ENCODE data around the gene PPAT. TPM values are rescaled to one million over a fixed set of nuclear protein-coding genes. Genes with fewer than 3 reads are reported as not detected.

Gene PPAT
- total RNA-seq, 1 experiment from 2014 or later: 38.3 TPM

DNA sequence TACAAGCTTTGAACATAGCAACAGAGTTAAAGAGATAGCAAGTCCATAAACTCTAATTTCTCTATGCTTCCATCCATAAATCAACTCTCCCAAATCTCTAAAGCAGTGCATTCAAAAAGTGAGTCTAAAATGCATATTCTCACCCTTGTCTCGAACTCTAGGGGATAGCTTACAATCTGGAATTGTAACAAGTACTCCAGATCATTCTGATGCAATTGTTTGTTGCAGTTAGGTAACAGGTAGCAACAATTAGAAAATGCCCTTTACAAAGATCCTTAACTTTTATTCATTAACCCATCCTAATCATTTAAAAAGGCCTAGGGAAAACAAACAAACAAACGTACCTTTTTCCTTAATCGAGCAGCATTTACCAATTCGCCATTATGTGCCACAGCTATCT, 29.3 kb downstream of the PPAT start:
- intact Hi-C loops (cut with micrococcal nuclease; ENCODE audit: unreplicated experiment) (no loop called here), in situ Hi-C loops (cut with HindIII; ENCODE audit: low pct_unique_long_range_greater_than_20kb, low sequenced_read_pairs) (no loop called here)
- CTCF ChIA-PET: no interaction called here
- no peak for TF ChIP-seq TCF7L2 (IDR thresholded peaks at IDR 0.05; ENCODE audit: low read depth, low read length)
- TF ChIP-seq, protein P1, sequence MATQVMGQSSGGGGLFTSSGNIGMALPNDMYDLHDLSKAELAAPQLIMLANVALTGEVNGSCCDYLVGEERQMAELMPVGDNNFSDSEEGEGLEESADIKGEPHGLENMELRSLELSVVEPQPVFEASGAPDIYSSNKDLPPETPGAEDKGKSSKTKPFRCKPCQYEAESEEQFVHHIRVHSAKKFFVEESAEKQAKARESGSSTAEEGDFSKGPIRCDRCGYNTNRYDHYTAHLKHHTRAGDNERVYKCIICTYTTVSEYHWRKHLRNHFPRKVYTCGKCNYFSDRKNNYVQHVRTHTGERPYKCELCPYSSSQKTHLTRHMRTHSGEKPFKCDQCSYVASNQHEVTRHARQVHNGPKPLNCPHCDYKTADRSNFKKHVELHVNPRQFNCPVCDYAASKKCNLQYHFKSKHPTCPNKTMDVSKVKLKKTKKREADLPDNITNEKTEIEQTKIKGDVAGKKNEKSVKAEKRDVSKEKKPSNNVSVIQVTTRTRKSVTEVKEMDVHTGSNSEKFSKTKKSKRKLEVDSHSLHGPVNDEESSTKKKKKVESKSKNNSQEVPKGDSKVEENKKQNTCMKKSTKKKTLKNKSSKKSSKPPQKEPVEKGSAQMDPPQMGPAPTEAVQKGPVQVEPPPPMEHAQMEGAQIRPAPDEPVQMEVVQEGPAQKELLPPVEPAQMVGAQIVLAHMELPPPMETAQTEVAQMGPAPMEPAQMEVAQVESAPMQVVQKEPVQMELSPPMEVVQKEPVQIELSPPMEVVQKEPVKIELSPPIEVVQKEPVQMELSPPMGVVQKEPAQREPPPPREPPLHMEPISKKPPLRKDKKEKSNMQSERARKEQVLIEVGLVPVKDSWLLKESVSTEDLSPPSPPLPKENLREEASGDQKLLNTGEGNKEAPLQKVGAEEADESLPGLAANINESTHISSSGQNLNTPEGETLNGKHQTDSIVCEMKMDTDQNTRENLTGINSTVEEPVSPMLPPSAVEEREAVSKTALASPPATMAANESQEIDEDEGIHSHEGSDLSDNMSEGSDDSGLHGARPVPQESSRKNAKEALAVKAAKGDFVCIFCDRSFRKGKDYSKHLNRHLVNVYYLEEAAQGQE (IDR thresholded peaks at IDR 0.05; ENCODE audit: insufficient read depth in 1 of 2, low read depth in 2 of 2, low read length in 1 of 2): no peak
- no peak for TF ChIP-seq CTCF (IDR thresholded peaks at IDR 0.05)
- TF ChIP-seq POLR2AphosphoS5 (IDR thresholded peaks at IDR 0.05; ENCODE audit: low read depth, low read length): no peak
- TF ChIP-seq SIN3A (IDR thresholded peaks at IDR 0.05; ENCODE audit: borderline replicate concordance, insufficient read depth, low read depth, low read length): no peak
- H3K27me3 ChIP-seq (ENCODE audit: control insufficient read depth, insufficient read depth, low read length): no peaks in the 10 kb centered on the region
- POLR2A ChIA-PET: no interaction called here
- no TSS peak for BruUV-seq (replicated peaks)
- H3K9me3 ChIP-seq (ENCODE audit: control insufficient read depth, insufficient read depth, low read depth, low read length): no peaks in the 10 kb centered on the region
- H3K4me1 ChIP-seq (ENCODE audit: control insufficient read depth, insufficient read depth, low read length): peaks cover 9% of the 10 kb centered on the region
- DNase-seq (ENCODE audit: low read depth, low spot score) (no peak), ATAC-seq (no peak)
- no peak overlapping the region for H3K4me3 ChIP-seq (ENCODE audit: low read depth in 2 of 2, low read length in 2 of 2)
- H3K36me3 ChIP-seq (ENCODE audit: control insufficient read depth, insufficient read depth, low read length): peaks cover 20% of the 10 kb centered on the region; the same call in 1 of the 2 replicates
- no peak overlapping the region for H3K27ac ChIP-seq (ENCODE audit: low read length)

DNA sequence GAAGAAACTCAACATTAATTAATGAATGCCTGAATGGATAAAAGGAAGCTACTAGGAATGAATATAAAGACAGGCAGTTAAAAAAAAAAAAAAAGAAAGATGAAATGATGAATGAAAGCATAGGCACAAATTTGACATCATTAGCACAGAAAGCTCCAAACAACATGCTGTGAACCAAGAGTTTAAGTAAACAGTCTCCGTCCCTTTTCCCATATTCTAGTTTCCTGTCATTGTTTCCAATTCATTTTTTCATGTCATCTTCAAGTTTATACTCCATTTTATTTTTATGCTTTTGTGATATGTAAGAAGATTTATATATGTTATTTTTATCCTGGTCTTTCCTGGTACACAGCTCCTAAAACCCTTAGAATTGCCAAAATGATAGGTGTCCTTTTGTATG, 30.4 kb downstream of the PPAT start:
- Histone ChIP-seq H3K36me3 (ENCODE audit: control insufficient read depth, insufficient read depth, low read length) (peaks cover 26% of the 10 kb centered on the region; the same call in 1 of the 2 replicates), H3K27ac (ENCODE audit: low read length) (no peak overlapping the region), H3K4me3 (ENCODE audit: low read depth in 2 of 2, low read length in 2 of 2) (no peak overlapping the region), H3K9me3 (ENCODE audit: control insufficient read depth, insufficient read depth, low read depth, low read length) (no peaks in the 10 kb centered on the region), H3K27me3 (ENCODE audit: control insufficient read depth, insufficient read depth, low read length) (no peaks in the 10 kb centered on the region), H3K4me1 (ENCODE audit: control insufficient read depth, insufficient read depth, low read length) (peaks cover under 1% of the 10 kb centered on the region; the same call in 1 of the 2 replicates)
- intact Hi-C loops (cut with micrococcal nuclease; ENCODE audit: unreplicated experiment): no loop called here
- no peak for TF ChIP-seq POLR2AphosphoS5 (IDR thresholded peaks at IDR 0.05; ENCODE audit: low read depth, low read length)
- TF ChIP-seq SIN3A (IDR thresholded peaks at IDR 0.05; ENCODE audit: borderline replicate concordance, insufficient read depth, low read depth, low read length): no peak
- no peak for TF ChIP-seq TCF7L2 (IDR thresholded peaks at IDR 0.05; ENCODE audit: low read depth, low read length)
- TF ChIP-seq, protein P1 (IDR thresholded peaks at IDR 0.05; ENCODE audit: insufficient read depth in 1 of 2, low read depth in 2 of 2, low read length in 1 of 2): no peak
- no peak for TF ChIP-seq CTCF (IDR thresholded peaks at IDR 0.05)
- in situ Hi-C loops (cut with HindIII; ENCODE audit: low pct_unique_long_range_greater_than_20kb, low sequenced_read_pairs): no loop called here
- DNase-seq (ENCODE audit: low read depth, low spot score): no peak
- BruUV-seq (replicated peaks): no TSS peak
- ATAC-seq: no peak
- CTCF ChIA-PET: no interaction called here
- POLR2A ChIA-PET: no interaction called here
